WTC11 (cell line): ENCODE data around the gene NINL. TPM values are rescaled to one million over a fixed set of nuclear protein-coding genes. Genes with fewer than 3 reads are reported as not detected.

Source experiments
- ATAC-seq: fragments of 200-7000 bp; cut with Tn5 transposase; 2 replicates; pipeline ENCODE4 v1.10.0; 2021; ENCODE audit warnings: mild to moderate bottlenecking, moderate library complexity
- CTCF ChIA-PET: fragments of 300-600 bp; sonication (Branson Sonifier 250); formaldehyde crosslinking; loops from one replicate; lab custom pipeline; 2021; ENCODE audit warnings: antibody characterized with exemption; lab: Charles Lee
- POLR2A ChIA-PET: fragments of 350-600 bp; sonication (Branson Sonifier 250); formaldehyde crosslinking; loops from one replicate; lab custom pipeline; 2021; ENCODE audit warnings: antibody characterized with exemption; lab: Charles Lee
- DNase-seq: peaks from one replicate; pipeline ENCODE4 v3.0.0; 2021; ENCODE audit warnings: low spot score
- H3K27ac Mint-ChIP-seq: 2 replicates; pipeline ENCODE4 v1.8.0; 2021; ENCODE audit warnings: mixed read lengths
- H3K27me3 Mint-ChIP-seq: 2 replicates; pipeline ENCODE4 v1.8.0; 2021; ENCODE audit warnings: low read depth, mild to moderate bottlenecking, moderate library complexity, mixed read lengths
- H3K36me3 Mint-ChIP-seq: 2 replicates; pipeline ENCODE4 v1.8.0; 2021; ENCODE audit warnings: mixed read lengths
- H3K4me1 Mint-ChIP-seq: 2 replicates; pipeline ENCODE4 v1.8.0; 2022; ENCODE audit warnings: mixed read lengths
- H3K4me3 Mint-ChIP-seq: 2 replicates; pipeline ENCODE4 v1.8.0; 2021; ENCODE audit warnings: mild to moderate bottlenecking, moderate library complexity, mixed read lengths
- H3K9me3 Mint-ChIP-seq: 2 replicates; pipeline ENCODE4 v1.8.0; 2021; ENCODE audit warnings: mixed read lengths
- ARID4B ChIP-seq: sonication (generic); formaldehyde crosslinking; IDR thresholded peaks from 2 replicates; pipeline ENCODE4 v1.8.0; 2023; ENCODE audit warnings: missing genetic modification reagents, mild to moderate bottlenecking, borderline replicate concordance
- ATF2 ChIP-seq: sonication (generic); formaldehyde crosslinking; IDR thresholded peaks from 2 replicates; pipeline ENCODE4 v1.8.1; 2022; ENCODE audit warnings: low read depth, missing genetic modification reagents, borderline replicate concordance
- CREB1 ChIP-seq: sonication (generic); formaldehyde crosslinking; IDR thresholded peaks from 2 replicates; pipeline ENCODE4 v1.8.0; 2023; ENCODE audit warnings: mild to moderate bottlenecking, missing genetic modification reagents
- CREM ChIP-seq: sonication (generic); formaldehyde crosslinking; IDR thresholded peaks from 2 replicates; pipeline ENCODE4 v1.8.1; 2022; ENCODE audit warnings: mild to moderate bottlenecking, missing genetic modification reagents, moderate library complexity
- ELF4 ChIP-seq: sonication (generic); formaldehyde crosslinking; IDR thresholded peaks from 2 replicates; pipeline ENCODE4 v1.8.1; 2022; ENCODE audit warnings: low read depth, mild to moderate bottlenecking, moderate library complexity, missing genetic modification reagents
- GABPB1 ChIP-seq: sonication (generic); formaldehyde crosslinking; IDR thresholded peaks from 2 replicates; pipeline ENCODE4 v1.8.1; 2023; ENCODE audit warnings: mild to moderate bottlenecking, missing genetic modification reagents
- IRF2 ChIP-seq: sonication (generic); formaldehyde crosslinking; IDR thresholded peaks from 2 replicates; pipeline ENCODE4 v1.8.0; 2022; ENCODE audit warnings: low read depth, missing genetic modification reagents, borderline replicate concordance
- JAZF1 ChIP-seq: fragments of 250-450 bp; sonication (Bioruptor Pico); IDR thresholded peaks from 2 replicates; pipeline ENCODE4 v1.9.0; 2021; ENCODE audit warnings: moderate library complexity, mild to moderate bottlenecking, inconsistent platforms
- NR1H2 ChIP-seq: sonication (generic); formaldehyde crosslinking; IDR thresholded peaks from 2 replicates; pipeline ENCODE4 v1.9.0; 2021; ENCODE audit warnings: mild to moderate bottlenecking, moderate library complexity, missing genetic modification reagents
- NR2C2 ChIP-seq: sonication (generic); formaldehyde crosslinking; IDR thresholded peaks from 2 replicates; pipeline ENCODE4 v1.8.0; 2022; ENCODE audit warnings: mild to moderate bottlenecking, missing genetic modification reagents
- NR3C1 ChIP-seq: sonication (generic); formaldehyde crosslinking; conservative IDR thresholded peaks from 2 replicates; pipeline ENCODE4 v1.8.1; 2023; ENCODE audit warnings: low read depth, mild to moderate bottlenecking, missing genetic modification reagents
- RELA ChIP-seq: sonication (generic); formaldehyde crosslinking; IDR thresholded peaks from 2 replicates; pipeline ENCODE4 v1.8.1; 2022; ENCODE audit warnings: missing genetic modification reagents, mild to moderate bottlenecking, borderline replicate concordance
- RORB ChIP-seq: fragments of 250-450 bp; sonication (Bioruptor Pico); IDR thresholded peaks from 2 replicates; pipeline ENCODE4 v1.9.0; 2021; ENCODE audit warnings: mild to moderate bottlenecking
- SOX15 ChIP-seq: fragments of 250-450 bp; sonication (Bioruptor Pico); IDR thresholded peaks from 2 replicates; pipeline ENCODE4 v1.9.0; 2021; ENCODE audit warnings: mild to moderate bottlenecking
- ZNF138 ChIP-seq: sonication (generic); formaldehyde crosslinking; conservative IDR thresholded peaks from 2 replicates; pipeline ENCODE4 v1.8.1; 2022; ENCODE audit warnings: mild to moderate bottlenecking, moderate library complexity, missing genetic modification reagents
- ZNF219 ChIP-seq: sonication (generic); formaldehyde crosslinking; IDR thresholded peaks from 2 replicates; pipeline ENCODE4 v1.8.0; 2023; ENCODE audit warnings: missing genetic modification reagents, mild to moderate bottlenecking, borderline replicate concordance
- ZNF317 ChIP-seq: sonication (generic); formaldehyde crosslinking; IDR thresholded peaks from 2 replicates; pipeline ENCODE4 v1.8.1; 2023; ENCODE audit warnings: low read depth, mild to moderate bottlenecking, moderate library complexity, missing genetic modification reagents, borderline replicate concordance
- ZNF423 ChIP-seq: fragments of 250-450 bp; sonication (Bioruptor Pico); IDR thresholded peaks from 2 replicates; pipeline ENCODE4 v2.1.2; 2022; ENCODE audit warnings: mild to moderate bottlenecking, moderate library complexity
- ZNF425 ChIP-seq: fragments of 250-450 bp; sonication (Bioruptor Pico); conservative IDR thresholded peaks from 2 replicates; pipeline ENCODE4 v1.9.0; 2021; ENCODE audit warnings: mild to moderate bottlenecking
- total RNA-seq: library from RNA; stranded (reverse); gene quantifications from 3 replicates; pipeline ENCODE4 v1.2.3, GENCODE V29; 2021
- TF ChIP-seq, protein P1 (sequence below): sonication (generic); formaldehyde crosslinking; IDR thresholded peaks from 2 replicates; pipeline ENCODE4 v1.8.1; 2023; ENCODE audit warnings: mild to moderate bottlenecking, moderate library complexity, missing genetic modification reagents
- TF ChIP-seq, protein P2 (sequence below): sonication (generic); formaldehyde crosslinking; IDR thresholded peaks from 2 replicates; pipeline ENCODE4 v1.8.0; 2023; ENCODE audit warnings: mild to moderate bottlenecking, missing genetic modification reagents

Gene NINL
- total RNA-seq, 1 experiment from 2014 or later = 36.0 TPM

GRCh38 chr20:25408170-25408547 lies 177.2 kb downstream of the NINL start (continued):
- no peak for TF ChIP-seq ELF4 (CRISPR knock-in tag)

DNA sequence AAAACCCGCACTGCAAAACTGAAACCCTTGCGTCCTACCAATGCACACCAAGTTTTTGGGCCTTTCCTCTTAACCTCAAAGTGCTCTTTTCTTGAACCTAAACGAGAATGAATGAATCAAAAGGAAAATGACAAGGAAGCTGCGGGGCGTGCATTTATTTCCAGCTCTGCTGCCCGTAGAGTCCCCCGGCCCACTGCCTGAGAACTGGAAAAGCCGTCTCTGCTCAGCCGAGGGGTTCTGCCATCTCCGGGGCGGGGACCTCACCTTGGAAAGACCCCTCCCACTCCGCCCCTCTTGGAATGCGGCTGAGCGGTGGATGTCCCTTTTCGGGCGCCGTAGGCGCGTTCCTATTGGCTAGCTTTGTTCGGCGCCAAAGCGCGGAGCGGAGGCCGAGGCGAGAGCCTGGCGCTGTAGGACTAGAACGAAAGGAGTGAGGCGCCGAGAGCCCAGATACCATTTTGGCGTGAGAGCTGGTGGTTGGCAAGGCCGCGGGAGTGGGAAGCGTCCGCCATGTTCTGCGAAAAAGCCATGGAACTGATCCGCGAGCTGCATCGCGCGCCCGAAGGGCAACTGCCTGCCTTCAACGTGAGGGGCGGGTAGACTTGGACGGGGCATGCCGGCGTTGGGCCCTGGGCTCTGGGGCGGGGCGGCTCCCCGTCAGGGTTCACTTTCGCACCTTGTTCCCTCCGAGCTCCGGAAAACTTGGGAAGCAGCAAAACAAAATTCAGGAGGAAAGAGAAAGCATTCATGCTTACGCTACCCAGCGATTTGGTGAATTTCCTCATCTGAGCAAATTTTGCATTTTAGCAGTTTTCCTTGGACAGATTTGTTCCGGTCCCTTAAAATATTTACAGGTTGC lies 177.8 kb downstream of the NINL start, which contains the start of gene GINS1:
Gene GINS1, plus strand, starts transcription at position 363 of the 859 bp plus-strand sequence. Its CDS starts 148 bp downstream, at position 511.
- CTCF ChIA-PET = interaction anchor here (0.8 to 3.1 kb wide), 10 partner anchors 9 to 317 kb away, joined by 3 to 33 read pairs (median 4); partner anchors contain the start of gene ABHD12
- Mint-ChIP-seq H3K9me3 (peaks cover 22% of the 10 kb centered on the region), H3K27ac (peak within 1 kb of the TSS; percentile 94), H3K4me1 (peaks cover 18% of the 10 kb centered on the region), H3K27me3 (peaks cover 9% of the 10 kb centered on the region; the same call in 1 of the 2 replicates), H3K36me3 (peaks cover 31% of the 10 kb centered on the region), H3K4me3 (peak within 1 kb of the TSS; percentile 92)
- POLR2A ChIA-PET = interaction anchor here (0.6 to 1.7 kb wide), 14 partner anchors 8 to 177 kb away, joined by 3 to 11 read pairs (median 4); partner anchors contain the start of gene ABHD12
- ATAC-seq = peak; percentile 96
- DNase-seq = peak; percentile 98
- TF ChIP-seq NR1H2 (CRISPR knock-in tag) (no peak), IRF2 (CRISPR knock-in tag) (no peak), CREM (CRISPR knock-in tag) (peak; percentile 65; the same call in 1 of the 2 replicates), ZNF219 (no peak), GABPB1 (CRISPR knock-in tag) (peak; percentile 93), NR2C2 (CRISPR knock-in tag) (no peak), ATF2 (CRISPR knock-in tag) (no peak), ZNF138 (CRISPR knock-in tag) (0 out of 2 replicates have a peak, but pooled peaks have one; percentile 53), SOX15 (CRISPR knock-in tag) (no peak), ZNF425 (CRISPR knock-in tag) (no peak), ZNF423 (no peak), ZNF317 (CRISPR knock-in tag) (no peak), CREB1 (CRISPR knock-in tag) (peak; percentile 39; the same call in 1 of the 2 replicates), ARID4B (CRISPR knock-in tag) (peak; percentile 93; the same call in 1 of the 2 replicates), RELA (CRISPR knock-in tag) (no peak), JAZF1 (CRISPR knock-in tag) (no peak), RORB (CRISPR knock-in tag) (no peak), NR3C1 (CRISPR knock-in tag) (peak; percentile 91)
- TF ChIP-seq, protein P1, sequence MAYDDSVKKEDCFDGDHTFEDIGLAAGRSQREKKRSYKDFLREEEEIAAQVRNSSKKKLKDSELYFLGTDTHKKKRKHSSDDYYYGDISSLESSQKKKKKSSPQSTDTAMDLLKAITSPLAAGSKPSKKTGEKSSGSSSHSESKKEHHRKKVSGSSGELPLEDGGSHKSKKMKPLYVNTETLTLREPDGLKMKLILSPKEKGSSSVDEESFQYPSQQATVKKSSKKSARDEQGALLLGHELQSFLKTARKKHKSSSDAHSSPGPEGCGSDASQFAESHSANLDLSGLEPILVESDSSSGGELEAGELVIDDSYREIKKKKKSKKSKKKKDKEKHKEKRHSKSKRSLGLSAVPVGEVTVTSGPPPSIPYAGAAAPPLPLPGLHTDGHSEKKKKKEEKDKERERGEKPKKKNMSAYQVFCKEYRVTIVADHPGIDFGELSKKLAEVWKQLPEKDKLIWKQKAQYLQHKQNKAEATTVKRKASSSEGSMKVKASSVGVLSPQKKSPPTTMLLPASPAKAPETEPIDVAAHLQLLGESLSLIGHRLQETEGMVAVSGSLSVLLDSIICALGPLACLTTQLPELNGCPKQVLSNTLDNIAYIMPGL (CRISPR knock-in tag) = peak; percentile 76
- TF ChIP-seq, protein P2, sequence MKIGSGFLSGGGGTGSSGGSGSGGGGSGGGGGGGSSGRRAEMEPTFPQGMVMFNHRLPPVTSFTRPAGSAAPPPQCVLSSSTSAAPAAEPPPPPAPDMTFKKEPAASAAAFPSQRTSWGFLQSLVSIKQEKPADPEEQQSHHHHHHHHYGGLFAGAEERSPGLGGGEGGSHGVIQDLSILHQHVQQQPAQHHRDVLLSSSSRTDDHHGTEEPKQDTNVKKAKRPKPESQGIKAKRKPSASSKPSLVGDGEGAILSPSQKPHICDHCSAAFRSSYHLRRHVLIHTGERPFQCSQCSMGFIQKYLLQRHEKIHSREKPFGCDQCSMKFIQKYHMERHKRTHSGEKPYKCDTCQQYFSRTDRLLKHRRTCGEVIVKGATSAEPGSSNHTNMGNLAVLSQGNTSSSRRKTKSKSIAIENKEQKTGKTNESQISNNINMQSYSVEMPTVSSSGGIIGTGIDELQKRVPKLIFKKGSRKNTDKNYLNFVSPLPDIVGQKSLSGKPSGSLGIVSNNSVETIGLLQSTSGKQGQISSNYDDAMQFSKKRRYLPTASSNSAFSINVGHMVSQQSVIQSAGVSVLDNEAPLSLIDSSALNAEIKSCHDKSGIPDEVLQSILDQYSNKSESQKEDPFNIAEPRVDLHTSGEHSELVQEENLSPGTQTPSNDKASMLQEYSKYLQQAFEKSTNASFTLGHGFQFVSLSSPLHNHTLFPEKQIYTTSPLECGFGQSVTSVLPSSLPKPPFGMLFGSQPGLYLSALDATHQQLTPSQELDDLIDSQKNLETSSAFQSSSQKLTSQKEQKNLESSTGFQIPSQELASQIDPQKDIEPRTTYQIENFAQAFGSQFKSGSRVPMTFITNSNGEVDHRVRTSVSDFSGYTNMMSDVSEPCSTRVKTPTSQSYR (CRISPR knock-in tag) = no peak
